Measurements from ENCODE around the gene PHLDB3. TPM values are rescaled to one million over a fixed set of nuclear protein-coding genes. Genes with fewer than 3 reads are reported as not detected.

Gene PHLDB3
- total and polyA plus RNA-seq, 2 donors (not counting 3 experiments of a cell fraction or from before 2014, with no cell fraction given) = 5.5 to 12.0 TPM

- BruUV-seq (replicated peaks) = no TSS peak
- FAIRE-seq = no peak
- TF ChIP-seq, protein P1, sequence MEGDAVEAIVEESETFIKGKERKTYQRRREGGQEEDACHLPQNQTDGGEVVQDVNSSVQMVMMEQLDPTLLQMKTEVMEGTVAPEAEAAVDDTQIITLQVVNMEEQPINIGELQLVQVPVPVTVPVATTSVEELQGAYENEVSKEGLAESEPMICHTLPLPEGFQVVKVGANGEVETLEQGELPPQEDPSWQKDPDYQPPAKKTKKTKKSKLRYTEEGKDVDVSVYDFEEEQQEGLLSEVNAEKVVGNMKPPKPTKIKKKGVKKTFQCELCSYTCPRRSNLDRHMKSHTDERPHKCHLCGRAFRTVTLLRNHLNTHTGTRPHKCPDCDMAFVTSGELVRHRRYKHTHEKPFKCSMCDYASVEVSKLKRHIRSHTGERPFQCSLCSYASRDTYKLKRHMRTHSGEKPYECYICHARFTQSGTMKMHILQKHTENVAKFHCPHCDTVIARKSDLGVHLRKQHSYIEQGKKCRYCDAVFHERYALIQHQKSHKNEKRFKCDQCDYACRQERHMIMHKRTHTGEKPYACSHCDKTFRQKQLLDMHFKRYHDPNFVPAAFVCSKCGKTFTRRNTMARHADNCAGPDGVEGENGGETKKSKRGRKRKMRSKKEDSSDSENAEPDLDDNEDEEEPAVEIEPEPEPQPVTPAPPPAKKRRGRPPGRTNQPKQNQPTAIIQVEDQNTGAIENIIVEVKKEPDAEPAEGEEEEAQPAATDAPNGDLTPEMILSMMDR (IDR thresholded peaks at IDR 0.05; ENCODE audit: extremely low read depth in 1 of 2, insufficient read depth in 1 of 2, low read depth in 1 of 2, low read length in 2 of 2) = no peak
- TF ChIP-seq POLR2AphosphoS5 (IDR thresholded peaks at IDR 0.05; ENCODE audit: insufficient read depth, low read depth, low read length) = no peak
- TF ChIP-seq FOS (IDR thresholded peaks at IDR 0.05; ENCODE audit: borderline replicate concordance, insufficient read depth, low read length) = no peak
- no peak for DNase-seq (ENCODE audit: low read depth, low spot score)
- Histone ChIP-seq H3K4me1 (ENCODE audit: control insufficient read depth, extremely low read depth, insufficient read depth, low read length) (peaks cover 10% of the 10 kb centered on the region), H3K27ac (ENCODE audit: insufficient read depth, low read depth, low read length) (no peak overlapping the region), H3K36me3 (ENCODE audit: control insufficient read depth in 2 of 2, extremely low read depth in 1 of 2, insufficient read depth in 2 of 2, low read length in 2 of 2) (no peaks in the 10 kb centered on the region), H3K9me1 (replicated peaks; ENCODE audit: control insufficient read depth, extremely low read depth, insufficient read depth, low read length) (no peaks in the 10 kb centered on the region), H3K27me3 (ENCODE audit: control insufficient read depth in 2 of 2, insufficient read depth in 2 of 2, low read length in 2 of 2) (no peaks in the 10 kb centered on the region), H3K79me2 (ENCODE audit: control insufficient read depth, insufficient read depth, low read length) (no peaks in the 10 kb centered on the region), H3K4me3 (replicated peaks in 1 of 3; ENCODE audit: insufficient read depth in 1 of 3, low read depth in 1 of 3, low read length in 3 of 3) (peak overlapping the region in 2 of 3 experiments; percentile 6 to 20), H2AFZ (ENCODE audit: low read depth, low read length) (peak overlapping the region; percentile 46), H3K4me2 (ENCODE audit: insufficient read depth, low read length) (peak overlapping the region; percentile 22), H4K20me1 (replicated peaks; ENCODE audit: control insufficient read depth, extremely low read depth, insufficient read depth, low read length) (no peaks in the 10 kb centered on the region), H3K9ac (replicated peaks; ENCODE audit: extremely low read depth, insufficient read depth, low read length) (no peak overlapping the region), H3K9me3 (replicated peaks; ENCODE audit: control insufficient read depth, insufficient read depth, low read length) (no peaks in the 10 kb centered on the region)
- ChIA-PET POLR2A (interaction anchor here (0.6 to 1.3 kb wide), 2 partner anchors 9 to 401 kb away, joined by 3 read pairs; partner anchors contain the start of gene ZNF45), CTCF (interaction anchor here (1.1 to 6.2 kb wide), 9 partner anchors 9 to 417 kb away, joined by 3 to 118 read pairs (median 17); partner anchors contain the start of genes IRGQ, ZNF221 and ZNF576)
- intact Hi-C loops (cut with micrococcal nuclease) = loop anchor here (1.0 to 2.0 kb wide), 3 partner anchors 20 to 221 kb away; partner anchors contain the start of genes PINLYP and XRCC1
- dilution Hi-C loops (cut with MboI; ENCODE audit: extremely low pct_ligation_motif_present, low sequenced_read_pairs) = no loop called here
These were observed 29.8 kb upstream of the PHLDB3 start for GRCh38 chr19:43534305-43534815.
